GM21423 (cell line): Measurements from ENCODE around the gene PNPLA6.

ENCODE experiments used
- ATAC-seq: cut with Tn5 transposase; IDR thresholded peaks from one replicate; pipeline ENCODE4 v1.9.1; 2021; ENCODE audit warnings: mild to moderate bottlenecking, moderate library complexity; ENCODE audit not compliant: unreplicated experiment

Gene PNPLA6

DNA sequence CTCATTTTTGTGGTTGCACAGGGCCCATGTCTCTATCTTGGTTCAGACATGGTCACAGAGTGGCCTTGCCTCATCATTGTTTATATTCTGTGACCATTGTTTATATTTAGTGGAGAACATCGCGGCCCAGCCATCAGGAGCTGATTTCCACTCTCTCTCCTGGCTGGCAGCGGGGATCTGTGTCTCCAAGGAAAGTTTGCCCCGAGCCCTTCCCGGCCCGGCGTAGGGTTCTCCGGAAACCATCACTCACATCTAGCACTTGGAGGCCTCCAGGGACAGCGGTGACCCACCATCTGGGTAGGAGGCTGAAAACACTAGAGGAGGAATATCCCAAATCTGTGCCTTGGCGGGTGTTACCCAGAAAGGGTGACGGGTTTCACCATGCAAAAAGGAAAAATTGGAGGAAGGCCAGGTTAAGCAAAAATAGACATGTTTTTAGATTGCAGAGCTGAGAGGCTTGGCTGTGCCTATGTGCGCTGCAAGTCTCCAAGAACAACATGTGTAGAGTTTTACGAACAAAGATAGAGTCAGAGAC, 20.3 kb upstream of the PNPLA6 start:
- no peak for ATAC-seq

DNA sequence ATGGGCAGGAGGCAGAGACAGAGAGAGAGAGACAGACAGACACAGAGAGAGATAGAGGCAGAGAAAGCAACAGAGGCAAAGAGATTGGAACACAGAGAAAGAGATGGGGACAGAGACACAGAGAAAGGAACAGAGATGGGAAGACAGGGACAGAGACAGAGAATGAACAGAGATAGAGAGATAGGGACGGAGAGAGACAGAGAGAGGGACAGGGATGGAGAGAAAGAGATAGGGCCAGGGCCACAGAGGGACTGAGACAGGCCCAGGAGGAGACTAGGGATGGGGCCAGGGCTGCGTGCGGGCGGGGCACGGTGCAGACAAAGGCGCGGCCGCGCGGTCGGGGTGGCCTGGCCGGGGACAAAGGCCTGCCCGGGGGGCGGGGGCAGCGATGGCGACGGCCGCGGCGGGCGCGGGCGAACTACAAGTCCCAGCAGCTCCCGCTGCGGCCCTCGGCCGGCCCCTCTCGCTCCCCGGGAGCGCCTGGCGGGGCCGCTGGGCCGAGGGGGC, 19.8 kb upstream of the PNPLA6 start, which contains the start of gene ZNF358:
ZNF358 (plus strand) TSS at position 459 of the 507 bp plus-strand sequence. CDS start 3,140 bp downstream, outside the sequence.
- ATAC-seq = no peak

DNA sequence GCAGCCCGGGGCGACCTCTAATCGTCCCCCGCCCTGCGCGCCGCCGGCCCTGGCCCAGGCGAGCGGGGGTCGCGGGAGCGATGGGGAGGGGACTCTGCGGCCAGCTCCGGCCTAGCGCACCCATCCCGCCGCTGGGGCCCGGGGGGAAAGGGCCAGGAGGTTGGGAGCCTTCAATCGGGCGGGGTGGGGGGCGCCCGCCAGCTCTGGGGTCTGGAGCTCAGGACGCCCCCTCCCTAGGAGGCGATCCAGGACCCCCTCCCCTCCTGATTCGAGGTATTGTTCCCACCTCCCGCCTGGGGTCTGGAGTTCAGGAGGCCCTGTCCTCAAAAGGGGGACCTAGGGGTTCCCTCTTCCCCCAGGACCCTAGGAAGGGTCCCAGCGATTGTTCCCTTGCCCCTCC, 19.2 kb upstream of the PNPLA6 start:
- no peak for ATAC-seq

DNA sequence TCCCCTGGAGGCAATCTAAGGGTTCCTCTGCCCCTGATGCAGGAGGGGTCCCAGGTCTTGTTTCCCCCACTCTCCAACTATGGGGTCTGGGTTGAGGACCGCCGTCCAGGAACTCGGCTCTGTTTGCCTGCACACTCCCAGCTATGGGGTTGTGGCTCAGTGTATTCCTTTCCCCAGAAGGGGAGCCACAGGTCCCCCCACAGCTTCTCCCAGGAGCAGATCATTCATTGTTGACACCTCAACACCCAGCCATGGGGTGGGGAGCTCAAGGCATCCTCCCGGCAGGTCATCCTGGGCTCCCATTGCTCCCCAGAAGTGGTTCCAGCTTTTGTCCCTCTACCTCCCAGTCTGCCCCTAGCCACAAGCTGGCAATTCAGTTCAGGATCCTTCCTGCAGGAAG, 18.6 kb upstream of the PNPLA6 start:
- ATAC-seq = no peak

DNA sequence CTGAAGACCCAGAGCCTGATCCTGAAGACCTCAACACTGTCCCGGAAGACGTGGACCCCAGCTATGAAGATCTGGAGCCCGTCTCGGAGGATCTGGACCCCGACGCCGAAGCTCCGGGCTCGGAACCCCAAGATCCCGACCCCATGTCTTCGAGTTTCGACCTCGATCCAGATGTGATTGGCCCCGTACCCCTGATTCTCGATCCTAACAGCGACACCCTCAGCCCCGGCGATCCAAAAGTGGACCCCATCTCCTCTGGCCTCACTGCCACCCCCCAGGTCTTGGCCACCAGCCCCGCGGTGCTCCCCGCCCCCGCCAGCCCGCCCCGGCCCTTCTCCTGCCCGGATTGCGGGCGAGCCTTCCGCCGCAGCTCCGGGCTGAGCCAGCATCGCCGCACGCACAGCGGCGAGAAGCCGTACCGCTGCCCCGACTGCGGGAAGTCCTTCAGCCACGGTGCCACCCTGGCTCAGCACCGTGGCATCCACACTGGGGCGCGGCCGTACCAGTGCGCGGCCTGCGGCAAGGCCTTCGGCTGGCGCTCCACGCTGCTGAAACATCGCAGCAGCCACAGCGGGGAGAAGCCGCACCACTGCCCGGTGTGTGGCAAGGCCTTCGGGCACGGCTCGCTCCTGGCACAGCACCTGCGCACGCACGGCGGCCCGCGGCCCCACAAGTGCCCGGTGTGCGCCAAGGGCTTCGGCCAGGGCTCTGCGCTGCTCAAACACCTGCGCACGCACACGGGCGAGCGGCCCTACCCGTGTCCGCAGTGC, 16.0 kb upstream of the PNPLA6 start:
- ATAC-seq = no peak

DNA sequence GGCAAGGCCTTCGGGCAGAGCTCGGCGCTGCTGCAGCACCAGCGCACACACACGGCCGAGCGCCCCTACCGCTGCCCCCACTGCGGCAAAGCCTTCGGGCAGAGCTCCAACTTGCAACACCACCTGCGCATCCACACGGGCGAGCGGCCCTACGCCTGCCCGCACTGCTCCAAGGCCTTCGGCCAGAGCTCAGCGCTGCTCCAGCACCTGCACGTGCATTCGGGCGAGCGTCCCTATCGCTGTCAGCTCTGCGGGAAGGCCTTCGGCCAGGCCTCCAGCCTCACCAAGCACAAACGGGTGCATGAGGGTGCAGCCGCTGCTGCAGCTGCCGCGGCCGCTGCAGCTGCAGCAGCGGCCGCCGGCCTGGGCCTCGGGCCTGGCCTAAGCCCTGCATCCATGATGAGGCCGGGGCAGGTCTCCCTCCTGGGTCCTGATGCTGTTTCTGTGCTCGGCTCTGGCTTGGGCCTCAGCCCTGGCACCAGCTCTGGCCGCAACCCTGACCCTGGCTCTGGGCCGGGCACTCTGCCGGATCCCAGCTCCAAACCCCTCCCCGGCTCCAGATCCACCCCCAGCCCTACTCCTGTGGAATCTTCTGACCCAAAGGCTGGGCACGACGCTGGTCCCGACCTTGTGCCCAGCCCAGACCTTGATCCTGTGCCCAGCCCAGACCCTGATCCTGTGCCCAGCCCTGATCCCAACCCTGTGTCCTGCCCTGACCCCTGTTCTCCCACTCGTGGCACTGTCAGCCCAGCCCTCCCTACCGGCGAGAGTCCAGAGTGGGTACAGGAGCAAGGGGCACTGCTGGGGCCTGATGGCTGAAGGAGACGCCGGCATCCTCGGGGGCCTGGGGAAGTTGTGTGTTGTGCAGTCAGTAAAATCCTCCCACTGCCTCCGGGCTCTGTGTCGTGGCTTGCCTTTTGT, 15.1 kb upstream of the PNPLA6 start:
- no peak for ATAC-seq

DNA sequence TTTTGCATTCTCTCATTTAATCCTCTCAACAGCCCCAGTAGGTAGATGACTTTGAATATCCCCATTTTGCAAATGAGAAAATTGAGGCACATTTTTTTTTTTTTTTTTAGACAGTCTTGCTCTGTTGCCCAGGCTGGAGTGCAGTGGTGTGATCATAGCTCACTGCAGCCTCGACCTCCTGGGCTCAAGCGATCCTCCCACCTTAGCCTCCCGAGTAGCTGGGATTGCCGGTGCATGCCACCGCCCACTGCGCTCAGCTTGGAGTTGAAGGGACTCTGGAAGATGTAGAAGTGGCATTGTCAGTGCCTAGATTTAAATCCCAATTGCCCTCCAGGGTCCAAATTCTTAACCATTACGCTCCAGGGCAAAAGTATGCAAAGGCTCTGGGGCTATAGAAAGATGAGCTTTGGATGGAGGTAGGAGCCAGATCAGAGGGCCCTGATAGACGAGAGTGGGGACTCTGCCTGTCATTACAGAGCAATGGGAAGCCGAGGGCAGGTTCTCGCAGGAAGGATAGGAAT, 13.9 kb upstream of the PNPLA6 start:
- ATAC-seq = no peak

DNA sequence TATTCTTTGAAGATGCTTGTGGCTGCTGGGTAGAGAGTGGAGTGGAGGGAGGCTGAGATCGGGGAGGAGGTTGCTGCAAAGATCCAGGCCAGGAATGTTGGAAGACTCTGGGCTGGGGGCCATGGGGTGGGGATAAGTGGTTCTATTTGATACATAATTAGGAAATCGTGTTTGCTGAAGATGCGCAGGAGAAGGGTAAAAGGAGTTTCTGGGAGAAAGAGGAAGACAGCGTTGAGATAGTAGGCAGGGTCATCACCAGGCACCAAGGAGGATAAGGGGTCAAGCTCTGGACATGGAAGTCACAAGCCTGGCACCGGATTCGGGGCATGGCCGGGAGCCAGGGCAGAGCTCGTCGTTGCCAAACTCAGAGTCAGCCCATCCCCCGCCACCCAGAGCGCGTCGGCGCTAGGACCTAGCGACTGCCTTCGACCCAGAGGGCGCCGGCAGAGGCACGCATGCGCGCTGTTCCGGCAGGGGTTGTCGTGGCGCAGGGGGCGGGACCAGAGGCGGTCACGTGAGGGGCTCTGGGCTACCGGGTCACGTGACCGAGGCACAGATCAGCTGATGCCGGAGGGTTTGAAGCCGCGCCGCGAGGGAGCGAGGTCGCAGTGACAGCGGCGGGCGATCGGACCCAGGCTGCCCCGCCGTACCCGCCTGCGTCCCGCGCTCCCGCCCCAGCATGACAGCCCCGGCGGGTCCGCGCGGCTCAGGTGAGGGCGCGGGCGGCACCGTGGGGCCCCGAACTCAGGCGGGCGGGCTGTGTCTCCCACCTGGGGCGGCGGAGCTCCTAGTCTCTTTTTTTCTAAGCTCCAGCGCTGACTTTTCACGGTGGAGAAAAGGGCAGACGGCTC, 13.2 kb upstream of the PNPLA6 start, which contains the start of gene MCOLN1:
MCOLN1 (plus strand) TSS at position 553 of the 851 bp plus-strand sequence; CDS start at position 680, 127 bp downstream.
- ATAC-seq = peak; percentile 89

DNA sequence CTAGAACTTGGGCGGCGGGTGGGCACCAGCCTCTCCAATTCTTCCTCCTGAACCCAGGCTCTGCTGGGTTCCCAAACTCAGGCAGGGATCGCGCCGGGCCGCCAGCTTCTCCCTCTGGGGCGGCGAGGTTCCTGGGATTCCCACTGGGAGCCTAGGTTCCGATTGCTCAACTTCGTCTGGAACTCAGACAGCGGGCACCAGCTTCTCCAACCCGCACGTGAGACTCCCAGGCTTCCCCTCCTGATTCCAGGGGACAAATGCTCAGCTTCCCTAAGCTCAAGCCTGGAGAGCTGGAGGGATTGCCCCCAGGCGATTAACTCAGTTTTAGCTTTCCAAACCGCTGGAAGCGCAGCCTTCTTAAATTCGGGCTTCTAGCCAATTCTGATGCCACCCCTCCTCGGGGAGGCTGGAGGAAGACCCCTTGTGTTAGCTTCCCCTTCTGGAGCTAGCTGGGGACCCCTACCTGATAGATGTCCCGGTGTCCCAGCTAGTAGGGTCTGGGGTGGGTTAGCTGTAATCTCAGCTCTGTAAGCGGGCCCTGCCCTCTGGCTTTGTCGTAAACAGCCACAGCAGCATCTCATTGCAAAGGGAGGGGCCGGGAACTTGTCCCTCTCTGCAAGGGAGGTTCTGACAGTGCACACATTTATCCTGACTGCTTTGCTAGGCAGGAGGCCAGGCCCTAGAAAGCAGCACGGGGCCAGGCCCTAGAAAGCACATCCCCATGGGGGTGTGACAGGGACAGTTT, 12.4 kb upstream of the PNPLA6 start:
- no peak for ATAC-seq

DNA sequence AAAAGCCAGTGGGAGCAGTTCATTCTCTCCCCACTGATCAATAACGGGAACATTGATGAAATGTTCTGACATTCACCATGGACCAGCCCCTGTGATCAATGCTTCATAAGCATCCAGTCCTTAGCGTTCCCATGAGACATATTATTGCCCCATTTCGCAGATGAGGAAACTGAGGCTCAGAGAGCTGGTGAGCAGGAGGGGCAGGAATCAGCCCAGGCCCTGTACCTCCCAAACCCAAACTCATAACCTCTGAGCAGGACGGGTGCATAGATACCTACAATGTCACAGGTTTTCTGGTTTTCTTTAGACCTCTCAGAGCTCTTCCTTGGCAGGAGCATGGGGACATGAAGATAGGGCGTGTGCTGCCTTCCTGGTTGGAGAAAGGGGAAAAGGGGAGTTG, 11.0 kb upstream of the PNPLA6 start:
- ATAC-seq = no peak

DNA sequence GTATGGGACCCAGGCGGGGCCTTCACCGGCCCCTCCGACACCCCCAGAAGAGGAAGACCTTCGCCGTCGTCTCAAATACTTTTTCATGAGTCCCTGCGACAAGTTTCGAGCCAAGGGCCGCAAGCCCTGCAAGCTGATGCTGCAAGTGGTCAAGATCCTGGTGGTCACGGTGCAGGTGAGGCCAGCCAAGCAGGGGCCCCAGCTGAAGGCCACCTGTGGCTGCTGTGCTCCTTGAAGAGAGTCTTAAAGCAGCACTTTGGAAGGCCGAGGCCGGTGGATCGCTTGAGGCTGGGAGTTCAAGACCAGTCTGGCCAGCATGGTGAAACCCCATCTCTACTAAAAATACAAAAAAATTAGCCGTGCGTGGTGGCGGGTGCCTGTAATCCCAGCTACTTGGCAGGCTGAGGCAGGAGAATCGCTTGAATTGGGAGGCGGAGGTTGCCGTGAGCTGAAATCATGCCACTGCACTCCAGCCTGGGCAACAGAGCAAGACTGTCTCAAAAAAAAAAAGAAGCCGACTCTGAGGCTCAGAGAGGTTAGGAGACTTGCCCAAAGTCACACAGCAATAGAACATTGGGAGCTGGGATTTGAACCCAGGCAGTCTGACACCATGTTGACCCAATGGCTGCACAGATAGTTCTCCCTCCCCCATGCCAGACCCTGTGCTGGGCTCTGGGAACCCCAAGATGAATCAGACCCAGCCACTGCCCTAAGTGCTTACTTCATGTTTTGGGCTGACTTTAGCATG, 10.4 kb upstream of the PNPLA6 start:
- ATAC-seq = no peak

DNA sequence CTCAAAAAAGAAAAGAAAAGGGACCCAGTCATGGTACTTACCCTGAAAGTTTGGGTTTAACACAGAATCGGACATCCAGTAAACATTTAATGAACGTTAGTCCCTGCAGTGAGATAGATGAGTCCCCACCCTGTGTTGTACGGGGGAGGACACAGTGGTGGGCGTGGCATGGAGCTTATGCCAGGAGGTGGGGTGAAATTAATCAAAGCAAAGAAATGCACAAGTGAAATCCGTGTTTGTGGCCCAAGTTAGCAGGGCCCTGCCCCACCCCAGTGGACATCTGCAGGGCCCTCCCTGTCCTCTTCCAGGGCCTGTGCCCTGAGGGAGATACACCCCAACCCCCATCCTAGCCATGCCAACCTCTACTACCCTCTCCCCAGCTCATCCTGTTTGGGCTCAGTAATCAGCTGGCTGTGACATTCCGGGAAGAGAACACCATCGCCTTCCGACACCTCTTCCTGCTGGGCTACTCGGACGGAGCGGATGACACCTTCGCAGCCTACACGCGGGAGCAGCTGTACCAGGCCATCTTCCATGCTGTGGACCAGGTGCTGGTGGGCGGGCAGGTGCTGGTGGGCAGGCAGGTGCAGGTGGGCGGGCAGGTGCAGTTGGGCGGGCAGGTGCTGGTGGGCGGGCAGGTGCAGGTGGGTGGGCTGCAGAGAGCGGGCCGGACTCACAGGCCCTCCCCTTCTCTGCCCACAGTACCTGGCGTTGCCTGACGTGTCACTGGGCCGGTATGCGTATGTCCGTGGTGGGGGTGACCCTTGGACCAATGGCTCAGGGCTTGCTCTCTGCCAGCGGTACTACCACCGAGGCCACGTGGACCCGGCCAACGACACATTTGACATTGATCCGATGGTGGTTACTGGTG, 9.2 kb upstream of the PNPLA6 start:
- ATAC-seq = no peak

DNA sequence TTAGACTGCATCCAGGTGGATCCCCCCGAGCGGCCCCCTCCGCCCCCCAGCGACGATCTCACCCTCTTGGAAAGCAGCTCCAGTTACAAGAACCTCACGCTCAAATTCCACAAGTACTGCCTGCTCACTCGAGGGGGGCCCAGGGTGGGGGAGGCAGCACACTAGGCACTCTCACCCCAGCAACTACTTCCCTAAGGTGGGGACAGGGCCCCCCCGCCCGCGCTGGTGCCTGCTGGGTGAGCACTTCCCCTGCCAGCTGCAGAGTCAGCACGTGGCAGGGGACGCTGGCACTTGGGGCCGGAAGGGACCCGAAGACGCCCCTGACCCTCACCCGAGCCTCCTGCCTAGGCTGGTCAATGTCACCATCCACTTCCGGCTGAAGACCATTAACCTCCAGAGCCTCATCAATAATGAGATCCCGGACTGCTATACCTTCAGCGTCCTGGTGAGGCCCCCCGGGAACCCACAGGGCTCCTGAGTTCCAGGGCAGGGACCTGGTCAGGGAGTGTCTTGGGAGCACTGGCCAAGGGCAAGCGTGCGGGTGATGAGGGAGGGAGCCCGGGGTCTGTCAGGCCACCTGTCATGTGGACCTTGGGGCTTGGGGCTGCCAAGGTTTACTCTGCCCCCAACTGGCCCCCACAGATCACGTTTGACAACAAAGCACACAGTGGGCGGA, 7.9 kb upstream of the PNPLA6 start:
- ATAC-seq = no peak

DNA sequence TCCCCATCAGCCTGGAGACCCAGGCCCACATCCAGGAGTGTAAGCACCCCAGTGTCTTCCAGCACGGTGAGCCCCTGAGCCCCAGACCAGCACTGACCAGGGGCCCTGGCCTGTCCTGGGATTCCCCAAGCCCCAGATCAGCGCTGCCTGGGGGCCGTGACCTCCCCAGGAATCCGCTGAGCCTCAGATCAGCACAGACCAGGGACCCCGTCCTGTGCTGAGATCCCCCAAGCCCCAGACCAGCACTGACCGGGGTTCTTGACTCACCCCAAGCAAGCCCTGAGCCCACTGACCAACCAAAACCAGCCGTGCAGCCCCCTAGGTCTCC, 7.4 kb upstream of the PNPLA6 start:
- ATAC-seq = no peak

DNA sequence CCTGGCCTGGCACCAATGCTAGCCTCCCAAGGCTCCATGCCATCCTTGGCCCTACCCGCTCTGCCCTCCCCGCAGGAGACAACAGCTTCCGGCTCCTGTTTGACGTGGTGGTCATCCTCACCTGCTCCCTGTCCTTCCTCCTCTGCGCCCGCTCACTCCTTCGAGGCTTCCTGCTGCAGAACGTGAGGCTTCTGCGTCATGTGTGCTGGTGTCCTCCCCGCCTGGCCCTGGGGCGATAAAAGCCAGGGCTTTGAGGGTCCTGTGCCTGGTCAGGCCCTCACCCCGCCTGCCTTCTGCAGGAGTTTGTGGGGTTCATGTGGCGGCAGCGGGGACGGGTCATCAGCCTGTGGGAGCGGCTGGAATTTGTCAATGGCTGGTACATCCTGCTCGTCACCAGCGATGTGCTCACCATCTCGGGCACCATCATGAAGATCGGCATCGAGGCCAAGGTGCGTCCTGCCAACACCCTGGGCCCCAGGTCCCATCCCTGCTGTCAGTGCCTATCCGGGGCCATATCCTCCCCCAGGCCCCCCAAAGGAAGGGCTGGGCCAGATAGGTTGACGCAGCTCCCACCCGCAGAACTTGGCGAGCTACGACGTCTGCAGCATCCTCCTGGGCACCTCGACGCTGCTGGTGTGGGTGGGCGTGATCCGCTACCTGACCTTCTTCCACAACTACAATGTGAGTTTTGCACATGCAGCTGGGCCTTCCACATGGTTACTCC, 6.8 kb upstream of the PNPLA6 start:
- no peak for ATAC-seq

DNA sequence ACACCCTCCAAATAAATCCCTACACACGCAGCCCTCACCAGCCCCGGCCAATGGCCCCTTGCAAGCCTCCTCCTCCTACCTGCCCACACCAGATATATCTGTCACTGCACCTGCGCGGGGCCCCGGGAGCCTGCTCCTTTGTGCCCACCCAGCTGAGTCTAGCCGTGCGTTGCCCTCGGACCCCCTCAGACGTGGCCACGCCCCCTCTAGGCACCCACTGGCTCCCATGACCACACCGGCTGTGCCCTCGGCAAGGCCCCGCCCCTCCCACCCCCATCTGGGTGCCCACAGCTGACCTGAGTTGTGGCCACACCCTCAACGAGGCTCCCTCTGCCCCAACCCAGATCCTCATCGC, 6.3 kb upstream of the PNPLA6 start:
- no peak for ATAC-seq
